ENCODE data around the gene SLFN11.
A peak's percentile ranks its signal among the peaks of the same experiment; 100 is the strongest.
"Not testable (repeated sequence)": the region's sequence is repeated elsewhere in the genome, so short reads cannot be mapped to it uniquely, and the experiment has no call there.

Gene SLFN11

GRCh38 chr17:35359398-35359797 is 14.0 kb downstream of the SLFN11 start:
- no peak for DNase-seq

- no peak for DNase-seq
Measured at GRCh38 chr17:35352284-35352683, 21.1 kb downstream of the SLFN11 start.

GRCh38 chr17:35350493-35350892 is 22.9 kb downstream of the SLFN11 start:
- no peak for DNase-seq

- no peak for DNase-seq
Measured at GRCh38 chr17:35345926-35346771, 27.3 kb downstream of the SLFN11 start.

- no peak for DNase-seq
Measured at GRCh38 chr17:35345445-35345925, 27.9 kb downstream of the SLFN11 start.

- no peak for DNase-seq
Measured at GRCh38 chr17:35344262-35344661, 29.2 kb downstream of the SLFN11 start.

- DNase-seq: no peak
Measured at GRCh38 chr17:35342276-35342675, 31.1 kb downstream of the SLFN11 start.

GRCh38 chr17:35341411-35341992 is 31.9 kb downstream of the SLFN11 start:
- no peak for DNase-seq

GRCh38 chr17:35338230-35338629 is 35.2 kb downstream of the SLFN11 start:
- no peak for DNase-seq

GRCh38 chr17:35337364-35337763 is 36.1 kb downstream of the SLFN11 start:
- no peak for DNase-seq

GRCh38 chr17:35333578-35333977 is 39.8 kb downstream of the SLFN11 start:
- not testable (repeated sequence) for DNase-seq

- no peak for DNase-seq
Measured at GRCh38 chr17:35322749-35323148, 50.7 kb downstream of the SLFN11 start.

GRCh38 chr17:35315971-35316370 is 57.5 kb downstream of the SLFN11 start:
- DNase-seq: no peak

- DNase-seq: no peak
Measured at GRCh38 chr17:35315283-35315682, 58.1 kb downstream of the SLFN11 start.

GRCh38 chr17:35314415-35315216 is 58.8 kb downstream of the SLFN11 start:
- no peak for DNase-seq

GRCh38 chr17:35313875-35314409 is 59.5 kb downstream of the SLFN11 start:
- no peak for DNase-seq

GRCh38 chr17:35312790-35313711 is 60.4 kb downstream of the SLFN11 start:
- peak; percentile 32 for DNase-seq

GRCh38 chr17:35312346-35312745 is 61.1 kb downstream of the SLFN11 start:
- DNase-seq: no peak

- not testable (repeated sequence) for DNase-seq
Measured at GRCh38 chr17:35309345-35309744, 64.1 kb downstream of the SLFN11 start.

Data from NCI-H526 treated with DMSO at 0.1 percent for 48 hours (cell line).